ENCODE data around the gene PEX11G.

GRCh38 chr19:7428651-7429113 lies 60.2 kb downstream of the PEX11G start:
- TF ChIP-seq CTCF (IDR thresholded peaks at IDR 0.05; ENCODE audit: insufficient read depth, low read length, poor library complexity, severe bottlenecking) = no peak
- no peak for TF ChIP-seq EZH2phosphoT487 (conservative IDR thresholded peaks at IDR 0.05; ENCODE audit: low read length)

Data from SU-DHL-6 (cell line).